ENCODE results near the gene LENEP.

DNA sequence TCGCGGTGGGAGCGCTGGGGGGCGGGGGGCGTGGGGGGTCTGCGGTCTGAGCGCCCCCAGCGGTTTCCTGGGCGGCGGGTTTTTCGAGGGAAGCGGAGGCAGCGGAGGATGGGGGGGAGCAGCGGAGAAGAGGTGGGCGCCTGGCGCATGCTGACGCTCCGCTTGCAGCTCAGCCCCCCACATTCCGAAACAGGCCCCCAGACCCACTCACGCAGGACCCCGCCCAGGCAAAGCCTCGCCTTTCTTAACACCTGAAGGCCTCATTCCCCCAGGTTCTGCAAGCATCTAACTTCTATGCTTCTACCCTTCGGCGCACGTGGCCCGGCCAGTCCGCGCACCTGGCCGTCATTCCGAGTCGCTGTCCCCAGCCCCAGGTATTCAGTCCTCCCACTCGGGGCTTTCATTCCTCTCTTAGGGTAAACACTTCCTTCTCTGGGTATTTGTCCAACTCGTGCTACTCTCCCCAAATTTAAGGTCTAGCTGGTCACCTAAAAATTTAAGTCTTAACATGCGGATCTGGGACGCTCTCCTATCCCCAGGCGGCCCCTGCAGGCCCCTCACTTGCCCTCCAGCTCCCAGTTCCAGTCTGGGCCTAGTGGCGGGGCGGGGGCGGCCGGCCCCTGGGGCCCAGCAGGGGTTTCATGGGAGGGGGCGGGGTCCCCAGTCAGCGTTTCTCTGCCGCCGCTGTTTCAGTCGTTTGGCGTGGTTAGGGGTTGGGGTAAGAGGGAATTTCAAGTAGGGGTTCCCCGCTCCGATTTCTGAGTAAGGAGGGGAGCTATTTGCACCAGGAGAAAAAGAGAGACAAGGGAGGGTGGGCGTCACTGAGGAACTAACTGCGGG, 6.4 kb downstream of the LENEP start:
- TF ChIP-seq ZNF384 (IDR thresholded peaks at IDR 0.05) (no peak), SP1 (IDR thresholded peaks at IDR 0.05) (no peak), ELF4 (IDR thresholded peaks at IDR 0.05) (no peak), BHLHE40 (IDR thresholded peaks at IDR 0.05; ENCODE audit: borderline replicate concordance) (no peak), FOXA1 (IDR thresholded peaks at IDR 0.05) (no peak), HDGF (IDR thresholded peaks at IDR 0.05; ENCODE audit: borderline replicate concordance) (no peak), ARNT (IDR thresholded peaks at IDR 0.05) (no peak), SUZ12 (IDR thresholded peaks at IDR 0.05) (no peak), CTBP1 (IDR thresholded peaks at IDR 0.05; ENCODE audit: borderline replicate concordance) (no peak), FOXM1 (IDR thresholded peaks at IDR 0.05; ENCODE audit: borderline replicate concordance) (no peak)
- TF ChIP-seq, protein P1, sequence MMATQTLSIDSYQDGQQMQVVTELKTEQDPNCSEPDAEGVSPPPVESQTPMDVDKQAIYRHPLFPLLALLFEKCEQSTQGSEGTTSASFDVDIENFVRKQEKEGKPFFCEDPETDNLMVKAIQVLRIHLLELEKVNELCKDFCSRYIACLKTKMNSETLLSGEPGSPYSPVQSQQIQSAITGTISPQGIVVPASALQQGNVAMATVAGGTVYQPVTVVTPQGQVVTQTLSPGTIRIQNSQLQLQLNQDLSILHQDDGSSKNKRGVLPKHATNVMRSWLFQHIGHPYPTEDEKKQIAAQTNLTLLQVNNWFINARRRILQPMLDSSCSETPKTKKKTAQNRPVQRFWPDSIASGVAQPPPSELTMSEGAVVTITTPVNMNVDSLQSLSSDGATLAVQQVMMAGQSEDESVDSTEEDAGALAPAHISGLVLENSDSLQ (IDR thresholded peaks at IDR 0.05): no peak

Measured in HEK293T (cell line).